HS-5 (cell line): ENCODE results near the gene ZNF653.
"Not testable (repeated sequence)": the region's sequence is repeated elsewhere in the genome, so short reads cannot be mapped to it uniquely, and the experiment has no call there.

ENCODE experiments used
- DNase-seq: peaks from one replicate; pipeline ENCODE4 v3.0.0-alpha.2; 2012; ENCODE audit warnings: low read depth

ZNF653 gene

GRCh38 chr19:11456659-11457058 lies 49.0 kb downstream of the ZNF653 start:
- DNase-seq, result no peak

- not testable (repeated sequence) for DNase-seq
Observed at GRCh38 chr19:11455233-11455554, 50.4 kb downstream of the ZNF653 start.

GRCh38 chr19:11453468-11454341 lies 51.9 kb downstream of the ZNF653 start:
- DNase-seq, result no peak

GRCh38 chr19:11452620-11453310 lies 52.9 kb downstream of the ZNF653 start:
- no peak for DNase-seq

- DNase-seq, result no peak
Observed at GRCh38 chr19:11451871-11452619, 53.6 kb downstream of the ZNF653 start.

GRCh38 chr19:11451327-11451870 lies 54.2 kb downstream of the ZNF653 start:
- DNase-seq, result no peak

- no peak for DNase-seq
Observed at GRCh38 chr19:11450570-11451326, 54.9 kb downstream of the ZNF653 start.

- no peak for DNase-seq
Observed at GRCh38 chr19:11448923-11449554, 56.6 kb downstream of the ZNF653 start.

- no peak for DNase-seq
Observed at GRCh38 chr19:11448410-11448809, 57.2 kb downstream of the ZNF653 start.

GRCh38 chr19:11447347-11448262 lies 58.0 kb downstream of the ZNF653 start:
- no peak for DNase-seq

GRCh38 chr19:11446652-11447301 lies 58.9 kb downstream of the ZNF653 start:
- no peak for DNase-seq

GRCh38 chr19:11446271-11446651 lies 59.4 kb downstream of the ZNF653 start:
- no peak for DNase-seq

GRCh38 chr19:11445141-11445540 lies 60.5 kb downstream of the ZNF653 start:
- no peak for DNase-seq

- DNase-seq, result no peak
Observed at GRCh38 chr19:11444059-11444458, 61.6 kb downstream of the ZNF653 start.

GRCh38 chr19:11437955-11438354 lies 67.7 kb downstream of the ZNF653 start:
- DNase-seq, result no peak

GRCh38 chr19:11435833-11436313 lies 69.8 kb downstream of the ZNF653 start:
- no peak for DNase-seq

GRCh38 chr19:11435057-11435832 lies 70.4 kb downstream of the ZNF653 start, which contains the start of the genes ODAD3 and PRKCSH:
Gene ODAD3 (minus strand): TSS chr19:11435121. CDS start chr19:11435016, 105 bp downstream.
Gene PRKCSH (plus strand): TSS chr19:11435635. CDS start chr19:11436118, 483 bp downstream.
- DNase-seq, result peak; percentile 100

- no peak for DNase-seq
Observed at GRCh38 chr19:11434703-11435056, 71.0 kb downstream of the ZNF653 start.
